SK-N-SH treated with all-trans-retinoic acid at 6 μM for 48 hours (cell line): ENCODE data around the gene GGT5.
"Not testable (repeated sequence)": the region's sequence is repeated elsewhere in the genome, so short reads cannot be mapped to it uniquely, and the experiment has no call there.

Experiments
- ARNTL ChIP-seq: fragments of 450-650 bp; formaldehyde crosslinking; IDR thresholded peaks from 2 replicates; pipeline ENCODE4 v1.5.0; 2020; ENCODE audit warnings: low read depth, mild to moderate bottlenecking, moderate library complexity, borderline replicate concordance
- CREB5 ChIP-seq: fragments of 250-450 bp; sonication (Bioruptor Pico); IDR thresholded peaks from 2 replicates; pipeline ENCODE4 v1.5.1; 2020; ENCODE audit warnings: low read depth, mild to moderate bottlenecking, moderate library complexity
- CSDC2 ChIP-seq: fragments of 250-450 bp; sonication (Bioruptor Pico); IDR thresholded peaks from 2 replicates; pipeline ENCODE4 v1.5.0; 2020; ENCODE audit warnings: mild to moderate bottlenecking, moderate library complexity
- GLIS3 ChIP-seq: fragments of 250-450 bp; sonication (Bioruptor Pico); IDR thresholded peaks from 2 replicates; pipeline ENCODE4 v1.5.0; 2020; ENCODE audit warnings: mild to moderate bottlenecking, moderate library complexity
- OSR1 ChIP-seq: fragments of 250-450 bp; sonication (Bioruptor Pico); IDR thresholded peaks from 2 replicates; pipeline ENCODE4 v1.8.0; 2022; ENCODE audit warnings: moderate library complexity, mild to moderate bottlenecking, inconsistent platforms

GRCh38 chr22:24253126-24253525 lies 8.2 kb upstream of the GGT5 start:
- TF ChIP-seq GLIS3 (CRISPR knock-in tag); OSR1 (CRISPR knock-in tag); CREB5 (CRISPR knock-in tag); CSDC2 (CRISPR knock-in tag); ARNTL: not testable (repeated sequence)
